Peyer's patch (tissue), 4 donors: ENCODE measurements around the gene PATE1. TPM values are rescaled to one million over a fixed set of nuclear protein-coding genes. Genes with fewer than 3 reads are reported as not detected.

ENCODE experiments used
- DNase-seq, 3 donors: peaks; one replicate each; pipeline ENCODE4 v3.0.0-alpha.2; 2017 to 2019
- H3K27ac ChIP-seq, 4 donors: fragments of 200-600 bp; sonication (generic); one replicate each; pipeline ENCODE4 v1.5.1; 2016 to 2019
- H3K27me3 ChIP-seq, 2 donors: fragments of 200-600 bp; sonication (generic); one replicate each; pipeline ENCODE4 v1.5.1; 2019
- H3K36me3 ChIP-seq, 3 donors: fragments of 200-600 bp; sonication (generic); one replicate each; pipeline ENCODE4 v1.5.1; 2016 to 2019
- H3K4me1 ChIP-seq, 4 donors: fragments of 200-600 bp; sonication (generic); one replicate each; pipeline ENCODE4 v1.5.1; 2016 to 2019
- H3K4me3 ChIP-seq, 4 donors: fragments of 200-600 bp; sonication (generic); 1 replicate in 3 of 4; 2 replicates in 1 of 4; pipeline ENCODE4 v1.5.1; 2016 to 2019; ENCODE audit warnings: mild to moderate bottlenecking in 1 of 4
- H3K9me3 ChIP-seq, 4 donors: fragments of 200-600 bp; sonication (generic); one replicate each; pipeline ENCODE4 v1.5.1; 2016 to 2019; ENCODE audit warnings: mild to moderate bottlenecking in 1 of 4
- CTCF ChIP-seq, 6 experiments: fragments of 450-650 bp in 4 of 6; fragments of 200-600 bp in 2 of 6; sonication (generic) in 1 of 6; IDR thresholded peaks; one replicate each; pipeline ENCODE4 v1.5.1; 2017 to 2019; ENCODE audit warnings: antibody characterized with exemption in 6 of 6, mild to moderate bottlenecking in 3 of 6, moderate library complexity in 1 of 6
- POLR2A ChIP-seq, 2 donors: fragments of 450-650 bp; IDR thresholded peaks; one replicate each; pipeline ENCODE4 v1.5.1; 2017; ENCODE audit warnings: antibody characterized with exemption in 2 of 2, mild to moderate bottlenecking in 2 of 2, moderate library complexity in 2 of 2
- total RNA-seq, 4 donors: library from RNA; depleted of rRNA; stranded (reverse); fragments of >200 nt; gene quantifications; one replicate each; pipeline ENCODE4 v1.1.0, GENCODE V29; 2016

Gene PATE1
- total RNA-seq, 4 donors from 2014 or later, result not detected

- Histone ChIP-seq H3K27me3 (no peaks in the 10 kb centered on the region), H3K36me3 (no peaks in the 10 kb centered on the region), H3K9me3 (no peaks in the 10 kb centered on the region), H3K4me1 (no peaks in the 10 kb centered on the region), H3K4me3 (no peak overlapping the region), H3K27ac (no peak overlapping the region)
- TF ChIP-seq CTCF (IDR thresholded peaks at IDR 0.05) (no peak), POLR2A (IDR thresholded peaks at IDR 0.05) (no peak)
- DNase-seq, result no peak
Observed at GRCh38 chr11:125797641-125798040, 51.6 kb downstream of the PATE1 start.

Other genes with a start within 250 kb of the PATE1 start
- gene EI24, start 176.8 kb upstream of the PATE1 start, total RNA-seq, result 10 to 100 TPM; 43.4 to 92.4 (median 51.2) TPM
- gene STT3A, start 153.4 kb upstream of the PATE1 start, total RNA-seq, result 10 to 100 TPM; 36.3 to 73.1 (median 50.1) TPM
- gene CHEK1, start 121.1 kb upstream of the PATE1 start, total RNA-seq, result 10 to 100 TPM in 1 of 4 donors, 1 to 10 TPM in 3; 4.2 to 13.2 (median 6.3) TPM
- gene ACRV1, start 65.4 kb upstream of the PATE1 start, total RNA-seq, result not detected
- not detected for gene PATE2, start 32.5 kb downstream of the PATE1 start, total RNA-seq
- gene PATE3, start 41.8 kb downstream of the PATE1 start, total RNA-seq, result not detected
- not detected for gene PATE4, start 87.0 kb downstream of the PATE1 start, total RNA-seq
- 1 to 10 TPM in 3 of 4 donors, not detected in 1; 2.7 to 3.3 (median 2.8) TPM for gene HYLS1, start 141.4 kb downstream of the PATE1 start, total RNA-seq
- gene PUS3, start 156.9 kb downstream of the PATE1 start, total RNA-seq, result 1 to 10 TPM; 2.5 to 7.9 (median 5.8) TPM
- gene DDX25, start 158.2 kb downstream of the PATE1 start, total RNA-seq, result under 1 TPM in 1 of 4 donors, not detected in 3; 0.40 TPM
- not detected for gene VSIG10L2, start 199.8 kb downstream of the PATE1 start, total RNA-seq